Caco-2 (cell line): ENCODE results near the gene FOXP1. TPM values are rescaled to one million over a fixed set of nuclear protein-coding genes. Genes with fewer than 3 reads are reported as not detected.

ENCODE experiments used
- BruUV-seq: library from RNA; stranded (reverse); fragments of 400-500 nt; replicated peaks from 2 replicates; lab custom pipeline; 2021; lab: Mats Ljungman, UMichigan
- CTCF ChIA-PET: fragments of 300-600 bp; sonication (Branson Sonifier 250); formaldehyde crosslinking; loops from one replicate; lab custom pipeline; 2022; ENCODE audit warnings: antibody characterized with exemption; lab: Charles Lee
- POLR2A ChIA-PET: fragments of 300-600 bp; sonication (Branson Sonifier 250); formaldehyde crosslinking; loops from one replicate; lab custom pipeline; 2022; ENCODE audit warnings: antibody characterized with exemption; lab: Charles Lee
- DNase-seq, 2 experiments: peaks; one replicate each; pipeline versions ENCODE4 v3.0.0 to v3.0.0-alpha.2; 2020 to 2022
- H3K27me3 ChIP-seq: replicated peaks from 2 replicates; pipeline ENCODE4 v1.6.0; 2011; ENCODE audit warnings: low read length; ENCODE audit not compliant: control insufficient read depth, insufficient read depth
- H3K36me3 ChIP-seq: 2 replicates; pipeline ENCODE4 v1.5.1; 2011; ENCODE audit warnings: low read length; ENCODE audit not compliant: control insufficient read depth, insufficient read depth
- H3K4me1 ChIP-seq: fragments of 250-450 bp; sonication (Bioruptor Pico); 2 replicates; pipeline ENCODE4 v1.5.1; 2020; ENCODE audit warnings: mild to moderate bottlenecking
- H3K4me3 ChIP-seq: 2 replicates; pipeline ENCODE4 v1.5.1; 2011; ENCODE audit warnings: low read depth, mild to moderate bottlenecking, control low read depth, low read length
- H3K9me3 ChIP-seq: fragments of 250-450 bp; sonication (Bioruptor Pico); 2 replicates; pipeline ENCODE4 v1.5.1; 2020; ENCODE audit warnings: mild to moderate bottlenecking, moderate library complexity
- H3K27ac Mint-ChIP-seq: one replicate; pipeline ENCODE4 v1.8.0; 2022; ENCODE audit warnings: mixed read lengths; ENCODE audit not compliant: unreplicated experiment
- H3K27me3 Mint-ChIP-seq: one replicate; pipeline ENCODE4 v1.8.0; 2022; ENCODE audit warnings: mixed read lengths; ENCODE audit not compliant: insufficient read depth, unreplicated experiment
- H3K36me3 Mint-ChIP-seq: one replicate; pipeline ENCODE4 v1.8.0; 2022; ENCODE audit warnings: mild to moderate bottlenecking, mixed read lengths; ENCODE audit not compliant: insufficient read depth, unreplicated experiment
- H3K4me1 Mint-ChIP-seq: one replicate; pipeline ENCODE4 v1.8.0; 2022; ENCODE audit warnings: low read depth, mixed read lengths; ENCODE audit not compliant: unreplicated experiment
- H3K4me3 Mint-ChIP-seq: one replicate; pipeline ENCODE4 v1.8.0; 2022; ENCODE audit warnings: mild to moderate bottlenecking, moderate library complexity, mixed read lengths; ENCODE audit not compliant: unreplicated experiment
- H3K9me3 Mint-ChIP-seq: one replicate; pipeline ENCODE4 v1.8.0; 2022; ENCODE audit warnings: mixed read lengths; ENCODE audit not compliant: unreplicated experiment
- CTCF ChIP-seq, 2 experiments: fragments of 200-600 bp in 1 of 2; IDR thresholded peaks; 1 replicate in 1 of 2; 2 replicates in 1 of 2; pipeline versions ENCODE4 v1.5.1 to v1.8.0; 2011 to 2022; ENCODE audit warnings: antibody characterized with exemption in 1 of 2, control low read depth in 1 of 2, inconsistent platforms in 1 of 2, low read depth in 1 of 2, low read length in 1 of 2, mild to moderate bottlenecking in 1 of 2, moderate library complexity in 1 of 2; ENCODE audit not compliant: insufficient read depth in 1 of 2, severe bottlenecking in 1 of 2, unreplicated experiment in 1 of 2
- intact Hi-C: fragments of 100-400 bp; cut with micrococcal nuclease; formaldehyde crosslinking; loops from one replicate; pipeline ENCODE4 v1.10.0; 2022; ENCODE audit not compliant: unreplicated experiment
- total RNA-seq: library from RNA; stranded (reverse); gene quantifications from 2 replicates; pipeline ENCODE4 v1.2.3, GENCODE V29; 2022

The FOXP1 gene
- total RNA-seq, 1 experiment from 2014 or later: 131 TPM

DNA sequence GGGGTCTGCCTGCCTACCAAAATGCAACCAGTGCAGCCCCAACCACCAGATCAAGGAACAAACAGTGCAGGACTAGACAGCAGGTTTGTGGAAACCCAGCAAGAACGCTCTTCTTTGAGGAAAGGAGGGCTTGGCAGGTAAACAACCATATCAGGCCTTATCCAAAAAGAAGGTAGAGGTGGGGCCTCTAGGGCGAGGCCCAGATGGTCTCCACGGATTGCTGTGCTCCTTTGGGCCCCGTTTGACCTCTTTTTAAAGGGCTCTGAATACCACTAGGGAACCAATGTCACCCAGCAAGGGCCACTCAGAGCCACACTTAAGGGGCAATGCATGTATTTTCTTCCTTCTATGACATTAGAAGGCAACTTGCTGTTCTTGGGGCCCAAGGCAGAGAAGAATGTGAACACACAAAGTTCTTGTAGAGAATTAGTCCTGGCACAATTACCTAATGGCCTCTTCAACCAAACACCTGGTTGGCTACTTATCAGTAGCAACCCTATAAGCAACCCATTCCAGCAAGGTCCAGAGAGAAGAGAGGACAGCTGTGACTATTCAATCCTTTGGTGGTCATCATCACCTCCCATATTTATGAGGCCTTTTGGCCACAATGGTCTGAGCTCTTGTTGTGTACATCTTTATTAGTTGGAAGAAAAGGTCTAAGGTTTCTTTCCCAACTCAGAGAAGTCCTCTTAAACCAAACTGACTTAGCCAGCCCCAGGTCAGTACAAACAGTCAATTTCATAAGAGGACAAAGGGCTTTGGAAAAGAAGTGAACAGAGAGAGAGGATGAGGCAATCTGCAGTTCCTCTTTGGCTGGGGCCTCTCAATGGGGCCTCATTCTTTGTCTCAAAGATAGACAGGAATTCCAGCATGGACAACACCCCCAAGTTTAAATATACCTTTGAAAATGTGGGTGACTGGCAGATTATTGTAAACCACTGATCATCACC is 36.0 kb downstream of the FOXP1 start:
- Histone ChIP-seq H3K27me3 (no peaks in the 10 kb centered on the region), H3K36me3 (peaks cover 1% of the 10 kb centered on the region), H3K9me3 (no peaks in the 10 kb centered on the region; the same call in 1 of the 2 replicates), H3K4me1 (peaks cover 35% of the 10 kb centered on the region), H3K4me3 (no peak overlapping the region)
- intact Hi-C loops: loop anchor here (1.0 to 2.0 kb wide), 3 partner anchors 33 to 131 kb away; no protein-coding TSS in a partner anchor
- H3K4me1 Mint-ChIP-seq: peaks cover 17% of the 10 kb centered on the region
- H3K9me3 Mint-ChIP-seq: no peaks in the 10 kb centered on the region
- peak; percentile 70 to 77 for DNase-seq
- no peak overlapping the region for H3K4me3 Mint-ChIP-seq
- ChIA-PET POLR2A (interaction anchor here (0.6 kb wide), 1 partner anchor 36 kb away, joined by 3 read pairs; no protein-coding TSS in a partner anchor), CTCF (interaction anchor here (0.6 kb wide), 1 partner anchor 35 kb away, joined by 3 read pairs; no protein-coding TSS in a partner anchor)
- H3K27me3 Mint-ChIP-seq: no peaks in the 10 kb centered on the region
- no peak for TF ChIP-seq CTCF (IDR thresholded peaks at IDR 0.05; ENCODE audit: insufficient read depth in 1 of 2, low read depth in 1 of 2, low read length in 1 of 2, severe bottlenecking in 1 of 2, unreplicated experiment in 1 of 2)
- BruUV-seq: TSS peak; percentile 59
- peak overlapping the region; percentile 76 for H3K27ac Mint-ChIP-seq
- H3K36me3 Mint-ChIP-seq: peaks cover 6% of the 10 kb centered on the region

GRCh38 chr3:71546821-71547220 is 36.7 kb downstream of the FOXP1 start:
- ChIA-PET CTCF (no interaction called here), POLR2A (no interaction called here)
- peak overlapping the region; percentile 76 for H3K27ac Mint-ChIP-seq
- no peak for DNase-seq
- peaks cover 19% of the 10 kb centered on the region for H3K4me1 Mint-ChIP-seq
- no peaks in the 10 kb centered on the region for H3K9me3 Mint-ChIP-seq
- intact Hi-C loops: loop anchor here (1.0 to 2.0 kb wide), 2 partner anchors 33 to 130 kb away; no protein-coding TSS in a partner anchor
- Histone ChIP-seq H3K9me3 (no peaks in the 10 kb centered on the region; the same call in 1 of the 2 replicates), H3K4me3 (no peak overlapping the region), H3K36me3 (peaks cover 1% of the 10 kb centered on the region), H3K4me1 (peaks cover 41% of the 10 kb centered on the region), H3K27me3 (no peaks in the 10 kb centered on the region)
- peak overlapping the region; percentile 8 for H3K4me3 Mint-ChIP-seq
- no peak for TF ChIP-seq CTCF (IDR thresholded peaks at IDR 0.05; ENCODE audit: insufficient read depth in 1 of 2, low read depth in 1 of 2, low read length in 1 of 2, severe bottlenecking in 1 of 2, unreplicated experiment in 1 of 2)
- H3K36me3 Mint-ChIP-seq: peaks cover 3% of the 10 kb centered on the region
- BruUV-seq: no TSS peak
- no peaks in the 10 kb centered on the region for H3K27me3 Mint-ChIP-seq

GRCh38 chr3:71545330-71545729 is 38.2 kb downstream of the FOXP1 start:
- TF ChIP-seq CTCF (IDR thresholded peaks at IDR 0.05; ENCODE audit: insufficient read depth in 1 of 2, low read depth in 1 of 2, low read length in 1 of 2, severe bottlenecking in 1 of 2, unreplicated experiment in 1 of 2): no peak
- no peak for DNase-seq
- Histone ChIP-seq H3K36me3 (peaks cover 1% of the 10 kb centered on the region), H3K27me3 (no peaks in the 10 kb centered on the region), H3K9me3 (no peaks in the 10 kb centered on the region; the same call in 1 of the 2 replicates), H3K4me3 (no peak overlapping the region), H3K4me1 (peaks cover 44% of the 10 kb centered on the region)
- intact Hi-C loops: no loop called here
- H3K36me3 Mint-ChIP-seq: no peaks in the 10 kb centered on the region
- H3K4me1 Mint-ChIP-seq: peaks cover 25% of the 10 kb centered on the region
- ChIA-PET POLR2A (no interaction called here), CTCF (no interaction called here)
- BruUV-seq: no TSS peak
- no peak overlapping the region for H3K27ac Mint-ChIP-seq
- H3K27me3 Mint-ChIP-seq: no peaks in the 10 kb centered on the region
- H3K9me3 Mint-ChIP-seq: no peaks in the 10 kb centered on the region
- H3K4me3 Mint-ChIP-seq: no peak overlapping the region
